Endothelial cell of umbilical vein (primary cell): ENCODE data around the gene ATP13A2.

Source experiments
- CTCF ChIP-seq, 2 donors: IDR thresholded peaks; 1 replicate in 1 of 2; 2 replicates in 1 of 2; pipeline ENCODE4 v1.5.1; 2011; ENCODE audit warnings: low read length in 2 of 2, mild to moderate bottlenecking in 2 of 2, moderate library complexity in 2 of 2, control low read depth in 1 of 2, inconsistent platforms in 1 of 2, low read depth in 1 of 2; ENCODE audit not compliant: insufficient read depth in 1 of 2; ENCODE audit errors: extremely low read depth in 1 of 2
- EZH2 ChIP-seq: IDR thresholded peaks from 2 replicates; pipeline ENCODE4 v1.6.1; 2012; ENCODE audit warnings: borderline replicate concordance, low read depth, mild to moderate bottlenecking, moderate library complexity, low read length, inconsistent platforms; ENCODE audit not compliant: severe bottlenecking
- FOS ChIP-seq: IDR thresholded peaks from 2 replicates; pipeline ENCODE4 v1.6.1; 2011; ENCODE audit warnings: mild to moderate bottlenecking, low read length, moderate library complexity, borderline replicate concordance; ENCODE audit not compliant: insufficient read depth
- GATA2 ChIP-seq: IDR thresholded peaks from 2 replicates; pipeline ENCODE4 v1.7.0; 2011; ENCODE audit warnings: low read depth, mild to moderate bottlenecking, moderate library complexity, mixed read lengths, low read length; ENCODE audit not compliant: insufficient read length, insufficient read depth
- JUN ChIP-seq: IDR thresholded peaks from 2 replicates; pipeline ENCODE4 v1.6.1; 2011; ENCODE audit warnings: borderline replicate concordance, low read depth; ENCODE audit not compliant: insufficient read length, insufficient read depth
- MAX ChIP-seq: IDR thresholded peaks from 2 replicates; pipeline ENCODE4 v1.6.1; 2011; ENCODE audit not compliant: insufficient read depth, insufficient read length
- MYC ChIP-seq: IDR thresholded peaks from one replicate; pipeline ENCODE4 v1.6.1; 2011; ENCODE audit warnings: mild to moderate bottlenecking, low read depth, low read length
- POLR2A ChIP-seq: IDR thresholded peaks from 2 replicates; pipeline ENCODE4 v1.6.1; 2012; ENCODE audit warnings: low read depth, mild to moderate bottlenecking, control low read depth, low read length
- POLR2AphosphoS5 ChIP-seq: IDR thresholded peaks from 2 replicates; pipeline ENCODE4 v1.6.1; 2012; ENCODE audit warnings: low read depth, mild to moderate bottlenecking, control low read depth, low read length, moderate library complexity; ENCODE audit not compliant: insufficient read depth

GRCh38 chr1:16986113-16986512 is 25.6 kb downstream of the ATP13A2 start:
- TF ChIP-seq CTCF (IDR thresholded peaks at IDR 0.05; ENCODE audit: extremely low read depth in 1 of 2, insufficient read depth in 1 of 2, low read depth in 1 of 2, low read length in 2 of 2), result no peak
- TF ChIP-seq POLR2A, result no peak
- TF ChIP-seq POLR2AphosphoS5, result no peak
- no peak for TF ChIP-seq JUN
- TF ChIP-seq MAX, result no peak
- TF ChIP-seq EZH2, result no peak
- TF ChIP-seq FOS, result no peak
- TF ChIP-seq MYC, result no peak
- TF ChIP-seq GATA2, result no peak
